Activated T-helper 17 cell treated with anti-CD3 and anti-CD28 coated beads, Interleukin-2, amount 50 U/mL, for 72 hours (primary cell): ENCODE data around the gene ERC1. TPM values are rescaled to one million over a fixed set of nuclear protein-coding genes. Genes with fewer than 3 reads are reported as not detected.
A peak's percentile ranks its signal among the peaks of the same experiment; 100 is the strongest.
"Not testable (repeated sequence)": the region's sequence is repeated elsewhere in the genome, so short reads cannot be mapped to it uniquely, and the experiment has no call there.

ENCODE experiments used
- ATAC-seq: fragments of 150-1000 bp; cut with Tn5 transposase; replicated peaks from 2 replicates; pipeline ENCODE4 v1.10.0; 2021; ENCODE audit warnings: mild to moderate bottlenecking, moderate library complexity
- H3K27ac Mint-ChIP-seq: one replicate; pipeline ENCODE4 v1.8.0; 2022; ENCODE audit warnings: mixed read lengths
- H3K27me3 Mint-ChIP-seq: one replicate; pipeline ENCODE4 v1.8.0; 2022; ENCODE audit warnings: mixed read lengths
- H3K36me3 Mint-ChIP-seq: one replicate; pipeline ENCODE4 v1.8.0; 2022; ENCODE audit warnings: low read depth, mild to moderate bottlenecking, mixed read lengths
- H3K4me1 Mint-ChIP-seq: one replicate; pipeline ENCODE4 v1.8.0; 2022; ENCODE audit warnings: mixed read lengths
- H3K4me3 Mint-ChIP-seq: one replicate; pipeline ENCODE4 v1.8.0; 2022; ENCODE audit warnings: mild to moderate bottlenecking, mixed read lengths
- H3K9me3 Mint-ChIP-seq: one replicate; pipeline ENCODE4 v1.8.0; 2022; ENCODE audit warnings: mixed read lengths
- total RNA-seq, 2 donors: library from RNA; stranded (reverse); gene quantifications; one replicate each; pipeline ENCODE4 v1.2.3, GENCODE V29; 2022

ERC1 gene
- total RNA-seq, 2 donors from 2014 or later = 25.8 to 31.9 TPM

- ATAC-seq = no peak
- Mint-ChIP-seq H3K27ac (peak overlapping the region; percentile 3), H3K9me3 (no peaks in the 10 kb centered on the region), H3K4me3 (no peak overlapping the region), H3K4me1 (peaks cover 14% of the 10 kb centered on the region), H3K36me3 (peaks cover 20% of the 10 kb centered on the region), H3K27me3 (no peaks in the 10 kb centered on the region)
Measured at GRCh38 chr12:997505-997904, 6.5 kb downstream of the ERC1 start.

GRCh38 chr12:998020-998874 lies 7.2 kb downstream of the ERC1 start:
- peaks cover 15% of the 10 kb centered on the region for H3K4me1 Mint-ChIP-seq
- no peak overlapping the region for H3K27ac Mint-ChIP-seq
- peaks cover 24% of the 10 kb centered on the region for H3K36me3 Mint-ChIP-seq
- H3K27me3 Mint-ChIP-seq = no peaks in the 10 kb centered on the region
- H3K4me3 Mint-ChIP-seq = no peak overlapping the region
- H3K9me3 Mint-ChIP-seq = no peaks in the 10 kb centered on the region
- no peak for ATAC-seq

- H3K27ac Mint-ChIP-seq, H3K27me3 Mint-ChIP-seq, ATAC-seq, H3K9me3 Mint-ChIP-seq, H3K4me3 Mint-ChIP-seq: not testable (repeated sequence)
- peaks cover 30% of the 10 kb centered on the region for H3K36me3 Mint-ChIP-seq
- peaks cover 19% of the 10 kb centered on the region for H3K4me1 Mint-ChIP-seq
Measured at GRCh38 chr12:999736-1000135, 8.7 kb downstream of the ERC1 start.

- no peak for ATAC-seq
- Mint-ChIP-seq H3K27me3 (no peaks in the 10 kb centered on the region), H3K4me3 (no peak overlapping the region)
Measured at GRCh38 chr12:1001507-1001906, 10.5 kb downstream of the ERC1 start.

GRCh38 chr12:1003600-1004271 lies 12.7 kb downstream of the ERC1 start:
- Mint-ChIP-seq H3K4me3 (no peak overlapping the region), H3K27me3 (no peaks in the 10 kb centered on the region), H3K36me3 (peaks cover 30% of the 10 kb centered on the region), H3K4me1 (peaks cover 5% of the 10 kb centered on the region), H3K27ac (no peak overlapping the region), H3K9me3 (no peaks in the 10 kb centered on the region)
- ATAC-seq = no peak

More at GRCh38 chr12:1001507-1001906, 10.5 kb downstream of the ERC1 start:
- Mint-ChIP-seq H3K9me3 (no peaks in the 10 kb centered on the region), H3K27ac (no peak overlapping the region), H3K4me1 (peaks cover 11% of the 10 kb centered on the region), H3K36me3 (peaks cover 30% of the 10 kb centered on the region)

GRCh38 chr12:1006255-1006654 lies 15.2 kb downstream of the ERC1 start:
- H3K4me1 Mint-ChIP-seq = peaks cover 5% of the 10 kb centered on the region
- no peak for ATAC-seq
- no peak overlapping the region for H3K4me3 Mint-ChIP-seq
- no peak overlapping the region for H3K27ac Mint-ChIP-seq
- no peaks in the 10 kb centered on the region for H3K27me3 Mint-ChIP-seq
- no peaks in the 10 kb centered on the region for H3K9me3 Mint-ChIP-seq
- H3K36me3 Mint-ChIP-seq = peaks cover 18% of the 10 kb centered on the region

GRCh38 chr12:1007276-1007675 lies 16.3 kb downstream of the ERC1 start:
- H3K9me3 Mint-ChIP-seq = no peaks in the 10 kb centered on the region

GRCh38 chr12:1007994-1008393 lies 17.0 kb downstream of the ERC1 start:
- H3K9me3 Mint-ChIP-seq = no peaks in the 10 kb centered on the region
- no peak overlapping the region for H3K27ac Mint-ChIP-seq
- H3K4me3 Mint-ChIP-seq = no peak overlapping the region
- H3K4me1 Mint-ChIP-seq = peaks cover 5% of the 10 kb centered on the region
- H3K27me3 Mint-ChIP-seq = no peaks in the 10 kb centered on the region
- no peak for ATAC-seq
- H3K36me3 Mint-ChIP-seq = peaks cover 7% of the 10 kb centered on the region

More at GRCh38 chr12:1007276-1007675, 16.3 kb downstream of the ERC1 start:
- H3K27ac Mint-ChIP-seq = no peak overlapping the region
- H3K4me1 Mint-ChIP-seq = peaks cover 5% of the 10 kb centered on the region
- peaks cover 13% of the 10 kb centered on the region for H3K36me3 Mint-ChIP-seq
- H3K27me3 Mint-ChIP-seq = no peaks in the 10 kb centered on the region
- no peak for ATAC-seq
- no peak overlapping the region for H3K4me3 Mint-ChIP-seq

GRCh38 chr12:1011091-1011490 lies 20.1 kb downstream of the ERC1 start:
- Mint-ChIP-seq H3K36me3 (no peaks in the 10 kb centered on the region), H3K4me1 (no peaks in the 10 kb centered on the region), H3K27ac (no peak overlapping the region), H3K27me3 (no peaks in the 10 kb centered on the region), H3K4me3 (no peak overlapping the region), H3K9me3 (no peaks in the 10 kb centered on the region)
- no peak for ATAC-seq

GRCh38 chr12:1013618-1014489 lies 22.8 kb downstream of the ERC1 start:
- Mint-ChIP-seq H3K4me1 (no peaks in the 10 kb centered on the region), H3K9me3 (no peaks in the 10 kb centered on the region), H3K27ac (no peak overlapping the region), H3K27me3 (no peaks in the 10 kb centered on the region), H3K4me3 (no peak overlapping the region), H3K36me3 (no peaks in the 10 kb centered on the region)
- no peak for ATAC-seq

GRCh38 chr12:1019283-1019682 lies 28.3 kb downstream of the ERC1 start:
- Mint-ChIP-seq H3K27ac (no peak overlapping the region), H3K9me3 (no peaks in the 10 kb centered on the region), H3K36me3 (peaks cover 4% of the 10 kb centered on the region), H3K4me3 (no peak overlapping the region), H3K27me3 (no peaks in the 10 kb centered on the region), H3K4me1 (no peaks in the 10 kb centered on the region)
- ATAC-seq = no peak

- no peaks in the 10 kb centered on the region for H3K27me3 Mint-ChIP-seq
- peaks cover 4% of the 10 kb centered on the region for H3K36me3 Mint-ChIP-seq
- H3K27ac Mint-ChIP-seq = no peak overlapping the region
- no peak for ATAC-seq
- no peak overlapping the region for H3K4me3 Mint-ChIP-seq
- no peaks in the 10 kb centered on the region for H3K4me1 Mint-ChIP-seq
- H3K9me3 Mint-ChIP-seq = no peaks in the 10 kb centered on the region
Measured at GRCh38 chr12:1020389-1020788, 29.4 kb downstream of the ERC1 start.

- no peaks in the 10 kb centered on the region for H3K4me1 Mint-ChIP-seq
- no peaks in the 10 kb centered on the region for H3K27me3 Mint-ChIP-seq
- H3K9me3 Mint-ChIP-seq = no peaks in the 10 kb centered on the region
- ATAC-seq = no peak
- no peak overlapping the region for H3K27ac Mint-ChIP-seq
- H3K36me3 Mint-ChIP-seq = peaks cover 6% of the 10 kb centered on the region
- H3K4me3 Mint-ChIP-seq = no peak overlapping the region
Measured at GRCh38 chr12:1022032-1022970, 31.3 kb downstream of the ERC1 start.
